HCT116 (cell line): ENCODE measurements around the gene EML4. TPM values are rescaled to one million over a fixed set of nuclear protein-coding genes. Genes with fewer than 3 reads are reported as not detected.

ENCODE experiments used
- ATAC-seq: fragments of 200-7000 bp; cut with Tn5 transposase; 2 replicates; pipeline ENCODE4 v1.9.1; 2020; ENCODE audit warnings: mild to moderate bottlenecking, moderate library complexity
- BruUV-seq: library from RNA; stranded (reverse); fragments of 400-500 nt; replicated peaks from 2 replicates; lab custom pipeline; 2021; lab: Mats Ljungman, UMichigan
- CTCF ChIA-PET: fragments of 300-600 bp; sonication (Branson Sonifier 250); formaldehyde crosslinking; loops from one replicate; lab custom pipeline; 2021; ENCODE audit warnings: antibody characterized with exemption; lab: Charles Lee
- POLR2A ChIA-PET: fragments of 300-600, 350-600 bp; sonication (Branson Sonifier 250); formaldehyde crosslinking; loops from one replicate; lab custom pipeline; 2021; ENCODE audit warnings: antibody characterized with exemption; lab: Charles Lee
- RAD21 ChIA-PET, 2 experiments: fragments of 300-600 bp; sonication (Branson Sonifier 250); formaldehyde crosslinking; loops; one replicate each; lab custom pipeline; 2023; ENCODE audit warnings: low total read pairs in 2 of 2; ENCODE audit not compliant: uncharacterized antibody in 2 of 2, unreplicated experiment in 2 of 2, low non-redundant PET in 1 of 2; lab: Charles Lee
- DNase-seq: peaks from one replicate; pipeline ENCODE4 v3.0.0-alpha.2; 2010; ENCODE audit warnings: low read depth, low spot score
- H2AFZ ChIP-seq: fragments of 200-600 bp; shearing (Covaris generic), sonication (generic); 2 replicates; pipeline ENCODE4 v1.6.1; 2017; ENCODE audit warnings: low read depth, mixed run types, mixed read lengths, antibody characterized with exemption, low read length; ENCODE audit not compliant: poor library complexity, severe bottlenecking
- H3K27ac ChIP-seq: 2 replicates; pipeline ENCODE4 v1.5.1; 2012; ENCODE audit warnings: low read depth, low read length
- H3K27me3 ChIP-seq: fragments of 200-600 bp; sonication (generic); 2 replicates; pipeline ENCODE4 v1.6.1; 2016; ENCODE audit warnings: mixed run types, low read length, mixed read lengths; ENCODE audit not compliant: insufficient read depth
- H3K36me3 ChIP-seq, 2 experiments: fragments of 200-500 bp in 1 of 2; fragments of 200-600 bp in 1 of 2; sonication (Bioruptor generic) in 1 of 2; sonication (generic) in 1 of 2; 2 replicates each; pipeline versions ENCODE4 v1.5.1 to v1.6.1; 2014 to 2016; ENCODE audit warnings: low read length in 2 of 2, inconsistent platforms in 1 of 2, mixed read lengths in 1 of 2, mixed run types in 1 of 2; ENCODE audit not compliant: insufficient read depth in 2 of 2, control insufficient read depth in 1 of 2
- H3K4me1 ChIP-seq, 2 experiments: fragments of 200-600 bp in 1 of 2; sonication (generic) in 1 of 2; 2 replicates each; pipeline versions ENCODE4 v1.5.1 to v1.6.1; 2012 to 2017; ENCODE audit warnings: low read length in 2 of 2, inconsistent platforms in 1 of 2, mild to moderate bottlenecking in 1 of 2, mixed read lengths in 1 of 2, mixed run types in 1 of 2, moderate library complexity in 1 of 2; ENCODE audit not compliant: insufficient read depth in 2 of 2, control insufficient read depth in 1 of 2
- H3K4me2 ChIP-seq: fragments of 200-600 bp; sonication (generic); 2 replicates; pipeline ENCODE4 v1.6.1; 2017; ENCODE audit warnings: mixed run types, low read length, mixed read lengths
- H3K4me3 ChIP-seq, 2 experiments: fragments of 200-600 bp in 1 of 2; sonication (generic) in 1 of 2; replicated peaks in 1 of 2; 2 replicates each; pipeline ENCODE4 v1.5.1; 2011 to 2016; ENCODE audit warnings: low read length in 2 of 2, control low read depth in 1 of 2, low read depth in 1 of 2, mild to moderate bottlenecking in 1 of 2, mixed read lengths in 1 of 2, mixed run types in 1 of 2
- H3K79me2 ChIP-seq: fragments of 200-600 bp; sonication (generic); 2 replicates; pipeline ENCODE4 v1.6.1; 2017; ENCODE audit warnings: mild to moderate bottlenecking, mixed run types, low read length, moderate library complexity, mixed read lengths; ENCODE audit not compliant: insufficient read depth
- H3K9ac ChIP-seq: fragments of 200-600 bp; sonication (generic); 2 replicates; pipeline ENCODE4 v1.6.1; 2016; ENCODE audit warnings: low read length, mixed read lengths
- H3K9me2 ChIP-seq: fragments of 200-600 bp; sonication (generic), shearing (Covaris generic); 2 replicates; pipeline ENCODE4 v1.6.1; 2017; ENCODE audit warnings: mixed run types, mild to moderate bottlenecking, moderate library complexity; ENCODE audit not compliant: insufficient read depth
- H3K9me3 ChIP-seq, 2 experiments: fragments of 200-500 bp in 1 of 2; fragments of 200-600 bp in 1 of 2; sonication (Bioruptor generic) in 1 of 2; sonication (generic) in 1 of 2; 2 replicates each; pipeline ENCODE4 v1.6.1; 2014 to 2017; ENCODE audit warnings: low read length in 2 of 2, mixed read lengths in 2 of 2, inconsistent platforms in 1 of 2, low read depth in 1 of 2, mild to moderate bottlenecking in 1 of 2, mixed run types in 1 of 2, moderate library complexity in 1 of 2; ENCODE audit not compliant: control insufficient read depth in 1 of 2, insufficient read depth in 1 of 2
- H4K20me1 ChIP-seq: fragments of 200-600 bp; sonication (generic), shearing (Covaris generic); 2 replicates; pipeline ENCODE4 v1.6.1; 2017; ENCODE audit warnings: mixed run types, mild to moderate bottlenecking, moderate library complexity; ENCODE audit not compliant: insufficient read depth
- CEBPB ChIP-seq: IDR thresholded peaks from 2 replicates; pipeline ENCODE4 v1.6.1; 2012; ENCODE audit warnings: low read depth
- CTCF ChIP-seq, 3 experiments: fragments of 200-600 bp in 1 of 3; sonication (generic) in 1 of 3; IDR thresholded peaks in 2 of 3; conservative IDR thresholded peaks in 1 of 3; 2 replicates each; pipeline ENCODE4 v1.5.1; 2012 to 2017; ENCODE audit warnings: low read depth in 2 of 3, low read length in 2 of 3, antibody characterized with exemption in 1 of 3, borderline replicate concordance in 1 of 3, control low read depth in 1 of 3, mild to moderate bottlenecking in 1 of 3, mixed read lengths in 1 of 3, mixed run types in 1 of 3, moderate library complexity in 1 of 3; ENCODE audit not compliant: insufficient read depth in 1 of 3
- POLR2A ChIP-seq: IDR thresholded peaks from 2 replicates; pipeline ENCODE4 v1.7.0; 2011; ENCODE audit warnings: borderline replicate concordance; ENCODE audit not compliant: insufficient read depth, insufficient read length; ENCODE audit errors: extremely low read depth
- REST ChIP-seq: IDR thresholded peaks from 2 replicates; pipeline ENCODE4 v1.6.1; 2012; ENCODE audit warnings: low read depth
- TCF7L2 ChIP-seq: IDR thresholded peaks from 2 replicates; pipeline ENCODE4 v1.7.0; 2011; ENCODE audit warnings: borderline replicate concordance, inconsistent platforms; ENCODE audit not compliant: insufficient read depth, insufficient read length; ENCODE audit errors: extremely low read depth
- intact Hi-C: fragments of 100-400 bp; cut with micrococcal nuclease; formaldehyde crosslinking; loops from 2 replicates; pipeline ENCODE4 v1.10.0; 2022
- total RNA-seq: library from RNA; stranded (reverse); gene quantifications from one replicate; pipeline ENCODE4 v1.2.1, GENCODE V29; 2021; ENCODE audit not compliant: unreplicated experiment

The EML4 gene
- total RNA-seq, 1 experiment from 2014 or later, result 53.5 TPM

GRCh38 chr2:42183775-42184174, 14.6 kb downstream of the EML4 start (continued):
- TF ChIP-seq CEBPB (no peak), POLR2A (no peak), REST (no peak)

- Histone ChIP-seq H3K9me3 (no peaks in the 10 kb centered on the region), H3K4me3 (no peak overlapping the region), H2AFZ (no peak overlapping the region), H3K9me2 (no peaks in the 10 kb centered on the region), H3K4me1 (no peaks in the 10 kb centered on the region), H4K20me1 (peaks cover 4% of the 10 kb centered on the region), H3K79me2 (peaks cover 87% of the 10 kb centered on the region), H3K36me3 (no peaks in the 10 kb centered on the region), H3K4me2 (no peak overlapping the region), H3K9ac (no peak overlapping the region), H3K27ac (no peak overlapping the region), H3K27me3 (no peaks in the 10 kb centered on the region)
- ATAC-seq, result no peak
- RAD21 ChIA-PET, result no interaction called here
- intact Hi-C loops, result no loop called here
- no TSS peak for BruUV-seq
- CTCF ChIA-PET, result no interaction called here
- POLR2A ChIA-PET, result no interaction called here
- no peak for TF ChIP-seq TCF7L2
- peak in 1 of 3 experiments; percentile 18; a peak in 1 of 6 replicates for TF ChIP-seq CTCF (IDR thresholded peaks at IDR 0.05 in 2 of 3, conservative IDR thresholded peaks at IDR 0.05 in 1 of 3; ENCODE audit: borderline replicate concordance in 1 of 3, insufficient read depth in 1 of 3, low read depth in 2 of 3, low read length in 2 of 3)
- DNase-seq, result no peak
Observed at GRCh38 chr2:42184346-42184745, 15.2 kb downstream of the EML4 start.
